Measurements from ENCODE around the gene MICAL2.

The MICAL2 gene

DNA sequence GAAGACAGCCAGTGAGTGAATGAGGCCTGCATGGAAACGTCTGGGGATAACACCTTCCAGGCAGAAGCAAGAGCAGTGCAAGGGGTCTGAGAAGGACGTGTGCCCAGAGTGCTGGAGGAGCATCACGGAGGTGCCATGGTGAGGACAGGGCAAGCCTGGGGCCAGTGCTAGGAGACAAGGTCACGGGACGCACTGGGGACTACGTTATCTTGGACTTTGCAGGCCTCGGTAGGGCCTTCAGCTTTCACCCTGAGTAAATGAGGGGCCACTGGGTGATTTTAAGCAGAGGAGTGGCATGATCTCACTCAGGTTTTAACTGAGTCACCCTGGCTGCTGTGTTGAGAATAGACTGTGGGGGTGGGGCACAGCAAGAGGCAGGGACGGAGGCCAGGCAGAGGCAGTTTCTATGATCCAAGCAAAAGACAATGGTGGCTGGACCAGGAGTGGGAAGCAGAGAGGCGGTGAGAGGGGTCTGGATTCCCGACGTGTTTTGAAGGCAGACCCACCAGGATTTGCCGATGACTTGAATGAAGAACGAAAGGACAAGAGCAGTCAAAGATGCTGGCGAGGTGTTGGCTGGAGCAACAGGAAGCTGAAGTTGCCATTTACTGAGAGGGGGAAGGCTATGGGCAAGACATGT, 164.3 kb downstream of the MICAL2 start:
- Histone ChIP-seq H3K36me3 (ENCODE audit: control insufficient read depth in 2 of 2, insufficient read depth in 2 of 2, low read length in 2 of 2) (no peaks in the 10 kb centered on the region), H3K4me1 (ENCODE audit: control insufficient read depth, insufficient read depth, low read length) (peaks cover 14% of the 10 kb centered on the region), H3K27me3 (ENCODE audit: control insufficient read depth in 1 of 2, insufficient read depth in 2 of 2, low read length in 2 of 2) (no peaks in the 10 kb centered on the region), H3K27ac (ENCODE audit: low read length) (no peak overlapping the region), H3K4me3 (ENCODE audit: low read length in 2 of 2) (no peak overlapping the region), H3K9ac (ENCODE audit: low read length in 2 of 2) (no peak overlapping the region), H3K9me3 (ENCODE audit: control insufficient read depth in 2 of 2, low read length in 2 of 2) (no peaks in the 10 kb centered on the region)

DNA sequence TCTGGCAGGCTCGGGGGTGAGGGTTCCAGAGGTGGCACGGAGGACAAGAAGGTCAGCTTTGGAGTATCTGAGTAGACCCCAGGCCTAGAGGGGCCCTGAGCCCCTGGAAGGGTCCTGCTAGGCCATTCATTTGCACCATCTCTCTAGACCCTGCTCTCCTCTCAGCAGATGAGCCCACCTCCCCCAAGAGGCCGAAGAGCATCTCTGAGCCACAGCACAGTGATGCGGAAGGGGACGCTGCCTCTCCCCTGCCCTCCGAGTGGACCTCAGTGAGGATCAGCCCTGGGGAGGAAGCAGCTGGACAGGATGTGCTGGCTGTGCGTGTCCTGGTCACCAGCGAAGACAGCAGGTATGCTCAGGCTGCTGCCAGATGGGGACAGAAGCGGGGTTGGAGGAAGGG, 165.4 kb downstream of the MICAL2 start:
- Histone ChIP-seq H3K4me3 (ENCODE audit: low read length in 2 of 2) (no peak overlapping the region), H3K9ac (ENCODE audit: low read length in 2 of 2) (no peak overlapping the region), H3K27me3 (ENCODE audit: control insufficient read depth in 1 of 2, insufficient read depth in 2 of 2, low read length in 2 of 2) (no peaks in the 10 kb centered on the region), H3K4me1 (ENCODE audit: control insufficient read depth, insufficient read depth, low read length) (peaks cover 14% of the 10 kb centered on the region), H3K9me3 (ENCODE audit: control insufficient read depth in 2 of 2, low read length in 2 of 2) (no peaks in the 10 kb centered on the region), H3K36me3 (ENCODE audit: control insufficient read depth in 2 of 2, insufficient read depth in 2 of 2, low read length in 2 of 2) (no peaks in the 10 kb centered on the region), H3K27ac (ENCODE audit: low read length) (no peak overlapping the region)

DNA sequence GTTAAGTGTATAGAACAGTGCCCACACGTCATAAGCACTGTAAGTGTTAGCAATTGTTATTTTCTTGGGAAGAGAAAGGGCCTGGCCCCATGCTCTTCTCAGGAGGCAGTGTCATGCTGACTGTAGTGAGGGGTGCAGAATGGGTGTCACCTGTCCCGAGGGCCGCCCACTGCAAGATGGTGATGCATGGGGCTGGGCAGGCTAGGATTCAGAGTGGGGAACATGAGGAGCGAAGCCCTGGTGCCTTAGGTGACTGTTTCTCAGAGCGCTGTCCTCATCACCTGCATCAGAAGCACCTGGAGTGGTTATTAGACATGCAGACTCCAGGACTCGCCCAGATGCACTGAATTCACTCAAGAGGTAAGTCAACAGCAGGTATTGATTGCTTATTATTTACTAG, 166.0 kb downstream of the MICAL2 start:
- no peaks in the 10 kb centered on the region for H3K36me3 ChIP-seq (ENCODE audit: control insufficient read depth in 2 of 2, insufficient read depth in 2 of 2, low read length in 2 of 2)
- peaks cover 14% of the 10 kb centered on the region for H3K4me1 ChIP-seq (ENCODE audit: control insufficient read depth, insufficient read depth, low read length)
- no peaks in the 10 kb centered on the region for H3K9me3 ChIP-seq (ENCODE audit: control insufficient read depth in 2 of 2, low read length in 2 of 2)
- H3K27ac ChIP-seq (ENCODE audit: low read length), result no peak overlapping the region
- no peak overlapping the region for H3K4me3 ChIP-seq (ENCODE audit: low read length in 2 of 2)
- H3K27me3 ChIP-seq (ENCODE audit: control insufficient read depth in 1 of 2, insufficient read depth in 2 of 2, low read length in 2 of 2), result no peaks in the 10 kb centered on the region
- no peak overlapping the region for H3K9ac ChIP-seq (ENCODE audit: low read length in 2 of 2)

DNA sequence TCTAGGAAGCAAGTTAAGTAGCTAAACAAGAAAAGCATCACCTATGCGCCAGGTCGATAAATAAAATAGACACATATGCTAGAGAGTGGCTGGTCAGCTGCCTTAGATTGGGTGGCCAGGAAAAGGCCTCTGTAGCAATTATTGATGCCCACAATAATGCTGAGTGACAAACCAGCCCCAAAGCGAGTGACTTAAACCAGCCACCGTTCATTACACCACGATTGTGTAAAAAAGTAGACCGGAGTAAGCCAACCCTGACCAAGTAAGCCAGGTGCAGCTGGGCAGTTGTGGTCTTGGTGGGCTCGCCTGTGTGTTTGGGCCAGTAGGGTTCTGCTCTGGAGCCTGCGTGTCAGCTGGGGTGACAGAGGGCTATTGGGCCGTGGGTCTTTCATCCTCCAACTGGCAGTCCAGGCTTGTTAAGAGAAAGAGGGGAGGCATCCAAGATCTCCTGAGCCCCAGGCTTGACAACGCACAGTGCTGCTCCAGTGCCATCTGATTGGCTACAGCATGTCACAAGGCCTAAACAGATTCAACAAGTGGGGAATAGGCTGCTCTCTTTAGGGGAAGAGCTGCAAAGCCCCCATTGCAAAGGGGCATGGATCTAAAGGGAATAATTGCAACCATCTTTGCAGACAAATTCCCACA, 166.6 kb downstream of the MICAL2 start:
- Histone ChIP-seq H3K9ac (ENCODE audit: low read length in 2 of 2) (no peak overlapping the region), H3K9me3 (ENCODE audit: control insufficient read depth in 2 of 2, low read length in 2 of 2) (no peaks in the 10 kb centered on the region), H3K36me3 (ENCODE audit: control insufficient read depth in 2 of 2, insufficient read depth in 2 of 2, low read length in 2 of 2) (no peaks in the 10 kb centered on the region), H3K4me1 (ENCODE audit: control insufficient read depth, insufficient read depth, low read length) (peaks cover 18% of the 10 kb centered on the region), H3K27me3 (ENCODE audit: control insufficient read depth in 1 of 2, insufficient read depth in 2 of 2, low read length in 2 of 2) (no peaks in the 10 kb centered on the region), H3K4me3 (ENCODE audit: low read length in 2 of 2) (no peak overlapping the region), H3K27ac (ENCODE audit: low read length) (no peak overlapping the region)

DNA sequence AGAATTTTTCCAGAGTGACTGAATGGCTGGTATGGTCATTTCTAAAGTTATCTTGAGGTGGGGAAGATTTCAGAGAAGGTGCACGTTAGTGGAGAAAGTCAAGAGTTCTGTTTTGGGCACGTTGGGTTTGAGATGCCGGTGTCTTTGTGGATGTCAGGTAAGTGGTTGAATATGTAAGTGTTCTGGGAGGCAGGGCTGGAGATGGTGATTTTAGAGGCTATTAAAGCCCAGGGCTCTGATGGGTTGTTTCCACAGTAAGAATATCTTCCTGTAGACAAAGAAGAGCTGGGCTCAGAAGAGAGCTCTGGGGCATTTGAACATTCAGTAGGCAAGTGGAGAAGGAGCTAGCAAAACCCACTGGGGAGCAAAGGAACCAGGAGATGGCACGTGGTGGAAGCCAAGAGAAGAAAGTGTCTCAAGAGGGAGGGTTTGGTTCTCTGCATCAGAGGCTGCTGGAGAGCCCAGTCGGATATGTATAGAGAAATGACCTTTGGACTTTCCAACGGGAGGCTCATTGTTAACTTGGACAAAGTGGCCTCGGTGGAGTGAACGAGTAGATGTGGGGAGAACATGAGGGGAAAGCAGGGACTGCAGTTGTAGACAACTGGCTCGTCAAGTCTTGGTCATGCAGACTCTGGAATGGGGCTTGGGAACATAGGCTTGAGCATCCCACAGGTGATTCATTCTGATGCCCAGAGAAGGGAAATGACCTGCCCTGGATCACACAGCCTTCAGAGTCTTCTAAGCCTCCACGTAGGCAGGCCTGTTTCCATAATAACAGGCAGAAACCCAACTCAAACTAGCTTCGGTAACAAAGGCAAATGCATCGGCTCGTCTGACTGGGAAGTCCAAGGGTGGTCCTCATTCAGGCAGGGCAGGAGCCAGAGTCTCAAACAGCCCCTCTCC, 168.6 kb downstream of the MICAL2 start:
- Histone ChIP-seq H3K27ac (ENCODE audit: low read length) (no peak overlapping the region), H3K4me3 (ENCODE audit: low read length in 2 of 2) (no peak overlapping the region), H3K4me1 (ENCODE audit: control insufficient read depth, insufficient read depth, low read length) (peaks cover 18% of the 10 kb centered on the region), H3K27me3 (ENCODE audit: control insufficient read depth in 1 of 2, insufficient read depth in 2 of 2, low read length in 2 of 2) (no peaks in the 10 kb centered on the region), H3K9ac (ENCODE audit: low read length in 2 of 2) (no peak overlapping the region), H3K36me3 (ENCODE audit: control insufficient read depth in 2 of 2, insufficient read depth in 2 of 2, low read length in 2 of 2) (no peaks in the 10 kb centered on the region), H3K9me3 (ENCODE audit: control insufficient read depth in 2 of 2, low read length in 2 of 2) (no peaks in the 10 kb centered on the region)

DNA sequence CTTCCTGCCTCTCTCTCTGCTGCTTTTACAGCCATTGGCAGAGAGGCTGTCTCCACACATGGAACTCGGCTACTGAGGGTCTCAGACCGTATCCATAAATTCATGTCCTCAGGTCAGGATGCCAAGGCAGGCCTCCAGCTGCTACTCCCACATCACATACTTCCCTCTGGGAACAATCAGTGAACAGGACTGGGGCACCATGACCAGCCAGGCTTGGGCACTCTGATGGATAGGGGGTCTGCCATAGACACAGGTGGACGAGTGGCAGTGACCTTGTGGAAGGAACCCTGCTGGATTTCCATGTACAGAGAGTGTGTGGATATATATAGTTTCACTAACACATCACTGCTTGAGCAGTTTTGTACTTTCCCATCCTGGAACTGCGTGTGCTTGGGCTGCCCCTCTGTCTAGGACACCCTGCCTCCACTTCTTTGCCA, 169.3 kb downstream of the MICAL2 start:
- no peaks in the 10 kb centered on the region for H3K36me3 ChIP-seq (ENCODE audit: control insufficient read depth in 2 of 2, insufficient read depth in 2 of 2, low read length in 2 of 2)
- H3K9ac ChIP-seq (ENCODE audit: low read length in 2 of 2), result no peak overlapping the region
- H3K9me3 ChIP-seq (ENCODE audit: control insufficient read depth in 2 of 2, low read length in 2 of 2), result no peaks in the 10 kb centered on the region
- no peak overlapping the region for H3K4me3 ChIP-seq (ENCODE audit: low read length in 2 of 2)
- no peaks in the 10 kb centered on the region for H3K27me3 ChIP-seq (ENCODE audit: control insufficient read depth in 1 of 2, insufficient read depth in 2 of 2, low read length in 2 of 2)
- H3K27ac ChIP-seq (ENCODE audit: low read length), result no peak overlapping the region
- peaks cover 18% of the 10 kb centered on the region for H3K4me1 ChIP-seq (ENCODE audit: control insufficient read depth, insufficient read depth, low read length)

DNA sequence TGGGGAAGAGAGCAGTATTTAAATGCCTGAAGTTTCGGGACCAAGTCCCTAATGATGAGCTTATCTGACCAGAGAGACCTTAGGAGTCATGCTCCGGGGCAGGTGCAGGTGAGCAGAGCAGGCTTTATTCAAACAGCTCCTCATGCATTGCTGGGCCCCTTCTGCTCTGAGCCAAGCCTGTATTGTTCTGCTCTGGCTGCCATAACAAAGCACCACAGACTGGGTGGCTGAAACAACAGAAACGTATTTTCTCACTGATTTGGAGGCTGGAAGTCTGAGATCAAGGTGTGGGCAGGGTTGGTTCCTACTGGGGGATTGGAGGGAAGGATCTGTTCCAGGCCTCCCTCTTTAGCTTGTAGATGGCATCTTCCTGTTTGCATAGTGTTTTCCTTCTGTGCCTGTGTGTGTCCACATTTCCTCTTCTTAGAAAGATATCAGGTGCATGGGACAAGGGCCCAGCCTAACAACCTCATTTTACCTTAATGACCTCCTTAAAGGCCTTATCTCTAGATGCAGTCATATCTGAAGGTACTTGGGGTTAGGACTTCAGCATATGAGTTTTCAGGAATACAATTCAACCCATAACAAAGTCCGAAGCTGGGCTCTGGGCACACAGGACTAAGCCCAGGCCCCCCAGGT, 169.9 kb downstream of the MICAL2 start:
- Histone ChIP-seq H3K27me3 (ENCODE audit: control insufficient read depth in 1 of 2, insufficient read depth in 2 of 2, low read length in 2 of 2) (no peaks in the 10 kb centered on the region), H3K4me1 (ENCODE audit: control insufficient read depth, insufficient read depth, low read length) (peaks cover 18% of the 10 kb centered on the region), H3K9ac (ENCODE audit: low read length in 2 of 2) (no peak overlapping the region), H3K27ac (ENCODE audit: low read length) (no peak overlapping the region), H3K4me3 (ENCODE audit: low read length in 2 of 2) (no peak overlapping the region), H3K9me3 (ENCODE audit: control insufficient read depth in 2 of 2, low read length in 2 of 2) (no peaks in the 10 kb centered on the region), H3K36me3 (ENCODE audit: control insufficient read depth in 2 of 2, insufficient read depth in 2 of 2, low read length in 2 of 2) (no peaks in the 10 kb centered on the region)

DNA sequence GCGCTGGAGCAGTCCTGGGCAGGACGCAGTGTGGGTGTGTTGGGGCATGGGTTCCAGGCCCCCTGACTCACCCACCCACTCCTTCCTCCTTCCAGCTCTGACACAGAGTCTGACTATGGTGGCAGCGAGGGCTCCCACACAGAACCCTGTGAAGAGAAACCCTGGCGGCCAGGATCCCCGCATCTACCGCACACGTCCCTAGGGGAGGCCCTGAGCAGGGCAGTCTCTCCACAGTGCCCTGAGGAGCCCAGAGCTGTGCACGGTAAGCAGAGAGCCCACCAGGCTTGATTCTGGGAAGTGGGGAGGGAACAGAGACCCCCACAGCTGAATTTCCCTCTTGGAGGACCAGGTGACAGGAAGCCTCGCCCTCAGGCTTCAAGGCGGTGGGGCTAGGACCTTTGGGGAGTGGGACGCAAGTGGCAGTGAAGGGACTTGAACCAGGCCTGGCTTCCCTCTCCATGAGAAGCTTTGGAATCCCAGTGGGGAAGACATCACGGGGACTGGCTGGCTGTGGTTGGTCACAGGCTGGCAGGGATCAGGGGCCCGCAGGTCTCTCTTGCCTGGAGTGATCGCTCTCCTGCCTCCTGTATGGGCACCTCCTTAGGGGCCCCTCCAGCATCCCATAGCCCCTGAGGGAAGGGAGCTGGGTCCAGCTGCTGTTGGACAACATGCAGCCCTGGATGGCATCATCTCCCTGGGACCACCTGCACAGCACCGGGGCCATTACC, 170.6 kb downstream of the MICAL2 start:
- no peaks in the 10 kb centered on the region for H3K27me3 ChIP-seq (ENCODE audit: control insufficient read depth in 1 of 2, insufficient read depth in 2 of 2, low read length in 2 of 2)
- H3K9me3 ChIP-seq (ENCODE audit: control insufficient read depth in 2 of 2, low read length in 2 of 2), result no peaks in the 10 kb centered on the region
- no peak overlapping the region for H3K9ac ChIP-seq (ENCODE audit: low read length in 2 of 2)
- no peak overlapping the region for H3K4me3 ChIP-seq (ENCODE audit: low read length in 2 of 2)
- no peaks in the 10 kb centered on the region for H3K36me3 ChIP-seq (ENCODE audit: control insufficient read depth in 2 of 2, insufficient read depth in 2 of 2, low read length in 2 of 2)
- no peak overlapping the region for H3K27ac ChIP-seq (ENCODE audit: low read length)
- peaks cover 21% of the 10 kb centered on the region for H3K4me1 ChIP-seq (ENCODE audit: control insufficient read depth, insufficient read depth, low read length)

DNA sequence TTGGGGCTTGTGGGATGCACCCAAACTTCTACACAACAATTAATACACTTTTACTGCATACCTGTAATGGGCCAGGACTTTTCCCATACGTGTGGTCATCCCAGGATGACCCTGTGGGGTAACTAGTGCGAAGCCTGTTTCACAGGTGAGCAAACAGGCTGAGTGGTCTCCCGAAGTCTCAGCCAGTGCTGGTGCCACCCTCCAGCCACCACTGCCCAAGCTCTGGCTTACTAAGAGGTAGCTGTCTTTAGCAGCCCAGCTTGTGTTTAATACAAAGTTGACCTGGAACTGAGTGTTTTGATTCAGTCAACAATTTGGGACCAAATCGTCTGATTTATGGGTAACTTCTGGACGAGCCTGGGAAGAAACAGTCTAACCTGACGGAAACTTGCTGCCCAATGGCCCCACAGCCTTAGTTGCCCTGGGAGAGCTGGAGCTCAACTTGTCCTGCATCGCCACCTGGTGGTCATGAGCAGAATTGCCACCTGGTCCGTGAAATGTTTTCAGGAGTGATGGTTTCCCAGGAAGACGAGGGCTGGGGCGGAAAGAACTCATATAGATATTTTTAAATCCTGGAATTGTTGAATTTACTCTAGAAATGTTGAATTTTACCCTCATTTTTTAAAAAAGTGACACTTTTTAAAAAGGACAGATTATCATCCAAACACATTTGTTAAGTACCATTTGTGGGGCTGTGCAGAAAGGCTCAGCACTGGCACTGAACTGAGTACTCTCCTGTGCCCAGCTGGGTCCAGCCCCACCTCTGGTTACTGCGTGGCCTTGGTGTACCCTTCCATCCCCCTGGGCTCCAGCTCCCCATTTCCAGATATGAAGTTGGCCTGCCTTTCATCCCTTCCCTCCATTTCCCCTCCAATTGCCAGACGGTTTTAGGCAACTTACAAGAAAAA, 171.4 kb downstream of the MICAL2 start:
- Histone ChIP-seq H3K4me3 (ENCODE audit: low read length in 2 of 2) (no peak overlapping the region), H3K27me3 (ENCODE audit: control insufficient read depth in 1 of 2, insufficient read depth in 2 of 2, low read length in 2 of 2) (no peaks in the 10 kb centered on the region), H3K9ac (ENCODE audit: low read length in 2 of 2) (no peak overlapping the region), H3K9me3 (ENCODE audit: control insufficient read depth in 2 of 2, low read length in 2 of 2) (no peaks in the 10 kb centered on the region), H3K36me3 (ENCODE audit: control insufficient read depth in 2 of 2, insufficient read depth in 2 of 2, low read length in 2 of 2) (no peaks in the 10 kb centered on the region), H3K27ac (ENCODE audit: low read length) (no peak overlapping the region), H3K4me1 (ENCODE audit: control insufficient read depth, insufficient read depth, low read length) (peaks cover 28% of the 10 kb centered on the region)

All from stomach smooth muscle (tissue), 2 donors.